ENCODE results near the gene UCN2.

The UCN2 gene

GRCh38 chr3:48591436-48591835 is 27.9 kb upstream of the UCN2 start:
- no peak for TF ChIP-seq CTCF (IDR thresholded peaks at IDR 0.05; ENCODE audit: low read depth, low read length)
- no peak overlapping the region for H3K4me3 ChIP-seq (ENCODE audit: low read depth, low read length)

GRCh38 chr3:48588230-48588629 is 24.6 kb upstream of the UCN2 start:
- no peak overlapping the region for H3K4me3 ChIP-seq (ENCODE audit: low read depth, low read length)
- no peak for TF ChIP-seq CTCF (IDR thresholded peaks at IDR 0.05; ENCODE audit: low read depth, low read length)

GRCh38 chr3:48587686-48588085 is 24.1 kb upstream of the UCN2 start:
- TF ChIP-seq CTCF (IDR thresholded peaks at IDR 0.05; ENCODE audit: low read depth, low read length), result no peak
- H3K4me3 ChIP-seq (ENCODE audit: low read depth, low read length), result no peak overlapping the region

- TF ChIP-seq CTCF (IDR thresholded peaks at IDR 0.05; ENCODE audit: low read depth, low read length), result no peak
- H3K4me3 ChIP-seq (ENCODE audit: low read depth, low read length), result no peak overlapping the region
Measured at GRCh38 chr3:48585411-48585810, 21.8 kb upstream of the UCN2 start.

GRCh38 chr3:48584836-48585235 is 21.3 kb upstream of the UCN2 start:
- no peak overlapping the region for H3K4me3 ChIP-seq (ENCODE audit: low read depth, low read length)
- TF ChIP-seq CTCF (IDR thresholded peaks at IDR 0.05; ENCODE audit: low read depth, low read length), result no peak

GRCh38 chr3:48581621-48582481 is 18.3 kb upstream of the UCN2 start:
- no peak overlapping the region for H3K4me3 ChIP-seq (ENCODE audit: low read depth, low read length)
- no peak for TF ChIP-seq CTCF (IDR thresholded peaks at IDR 0.05; ENCODE audit: low read depth, low read length)

- TF ChIP-seq CTCF (IDR thresholded peaks at IDR 0.05; ENCODE audit: low read depth, low read length), result no peak
- H3K4me3 ChIP-seq (ENCODE audit: low read depth, low read length), result no peak overlapping the region
Measured at GRCh38 chr3:48576647-48577046, 13.1 kb upstream of the UCN2 start.
